Neuron (in vitro differentiated cells): ENCODE data around the gene MGST3.
"Not testable (repeated sequence)": the region's sequence is repeated elsewhere in the genome, so short reads cannot be mapped to it uniquely, and the experiment has no call there.

Experiments
- H2AFZ ChIP-seq: one replicate; pipeline ENCODE4 v1.6.1; 2013; ENCODE audit warnings: low read depth, mild to moderate bottlenecking, inconsistent platforms, low read length, moderate library complexity
- H3K27me3 ChIP-seq: one replicate; pipeline ENCODE4 v1.6.1; 2013; ENCODE audit warnings: low read length; ENCODE audit not compliant: insufficient read depth
- H3K36me3 ChIP-seq: one replicate; pipeline ENCODE4 v1.6.1; 2013; ENCODE audit warnings: low read length; ENCODE audit not compliant: insufficient read depth
- H3K4me1 ChIP-seq: one replicate; pipeline ENCODE4 v1.6.1; 2013; ENCODE audit warnings: low read length; ENCODE audit not compliant: insufficient read depth
- H3K4me3 ChIP-seq: 2 replicates; pipeline ENCODE4 v1.5.1; 2013; ENCODE audit warnings: mild to moderate bottlenecking, low read length, moderate library complexity
- H3K9me3 ChIP-seq: one replicate; pipeline ENCODE4 v1.6.1; 2013; ENCODE audit warnings: low read length

Gene MGST3

DNA sequence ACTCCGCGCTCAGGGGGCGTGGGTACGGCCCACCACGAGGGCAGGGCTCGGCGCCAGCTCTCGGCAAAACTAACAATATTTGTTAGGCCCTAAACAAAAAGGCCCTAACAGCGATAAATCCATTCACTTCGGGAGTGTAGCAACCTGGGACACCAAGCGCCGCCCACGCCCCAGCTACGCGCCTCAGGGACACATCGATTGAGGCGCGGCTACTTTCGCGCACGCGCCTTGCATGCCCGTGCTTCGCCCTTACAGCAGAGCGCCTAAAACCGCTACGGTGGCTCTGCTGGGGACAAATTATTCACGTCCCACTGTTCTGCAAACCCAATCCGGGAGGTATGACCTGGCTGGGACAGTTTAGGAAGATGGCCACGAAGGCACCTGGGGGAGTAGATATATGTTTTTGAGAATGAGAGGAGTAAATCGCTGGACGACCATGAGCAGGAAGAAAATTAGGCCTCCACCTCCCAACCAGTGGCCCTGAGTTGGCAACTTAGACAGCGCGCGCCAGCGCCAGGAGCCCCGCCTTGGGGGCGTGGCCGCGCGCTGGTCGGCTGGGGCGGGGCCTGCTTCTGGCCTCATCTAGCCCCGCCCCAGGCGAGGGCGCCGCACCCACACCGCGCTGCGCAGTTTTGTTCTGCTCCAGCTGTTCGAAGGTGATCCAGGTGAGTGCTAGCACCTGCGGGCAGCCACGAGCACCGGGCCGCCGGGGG, at the start of gene MGST3:
Gene MGST3 (plus strand): TSS at position 606 of the 713 bp plus-strand sequence. CDS start 18,614 bp downstream, outside the sequence.
- peaks cover 21% of the 10 kb centered on the region for H3K4me1 ChIP-seq
- H3K36me3 ChIP-seq: no peaks in the 10 kb centered on the region
- no peaks in the 10 kb centered on the region for H3K9me3 ChIP-seq
- no peaks in the 10 kb centered on the region for H3K27me3 ChIP-seq
- peak within 1 kb of the TSS; percentile 80 for H3K4me3 ChIP-seq
- peak within 1 kb of the TSS; percentile 95 for H2AFZ ChIP-seq

GRCh38 chr1:165581926-165582325, 49.1 kb upstream of the MGST3 start:
- no peaks in the 10 kb centered on the region for H3K27me3 ChIP-seq
- no peak overlapping the region for H2AFZ ChIP-seq

DNA sequence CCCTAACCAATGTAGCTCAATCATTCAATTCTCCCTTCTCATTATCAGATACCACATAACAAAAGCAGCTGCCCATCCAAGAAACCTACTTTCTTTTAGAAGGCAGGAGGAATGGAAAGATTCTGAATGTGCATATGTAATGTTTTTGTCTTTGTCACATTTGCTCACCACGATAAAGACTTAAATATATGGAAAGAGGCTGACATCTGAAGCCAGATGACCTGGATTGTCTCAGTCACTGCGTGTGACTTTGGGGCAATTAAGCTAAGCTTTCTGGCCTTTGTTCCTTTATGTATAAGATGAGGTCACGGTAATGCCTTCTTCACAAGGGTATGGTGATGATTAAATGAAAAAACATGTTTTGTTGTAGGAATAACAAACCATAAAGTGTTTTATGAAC, 44.6 kb upstream of the MGST3 start:
- no peak overlapping the region for H2AFZ ChIP-seq
- no peak overlapping the region for H3K4me3 ChIP-seq
- no peaks in the 10 kb centered on the region for H3K36me3 ChIP-seq
- H3K27me3 ChIP-seq: no peaks in the 10 kb centered on the region
- H3K9me3 ChIP-seq: no peaks in the 10 kb centered on the region
- H3K4me1 ChIP-seq: peaks cover 4% of the 10 kb centered on the region

More at GRCh38 chr1:165581926-165582325, 49.1 kb upstream of the MGST3 start:
- Histone ChIP-seq H3K4me3 (no peak overlapping the region), H3K36me3 (no peaks in the 10 kb centered on the region), H3K9me3 (no peaks in the 10 kb centered on the region), H3K4me1 (peaks cover 4% of the 10 kb centered on the region)

DNA sequence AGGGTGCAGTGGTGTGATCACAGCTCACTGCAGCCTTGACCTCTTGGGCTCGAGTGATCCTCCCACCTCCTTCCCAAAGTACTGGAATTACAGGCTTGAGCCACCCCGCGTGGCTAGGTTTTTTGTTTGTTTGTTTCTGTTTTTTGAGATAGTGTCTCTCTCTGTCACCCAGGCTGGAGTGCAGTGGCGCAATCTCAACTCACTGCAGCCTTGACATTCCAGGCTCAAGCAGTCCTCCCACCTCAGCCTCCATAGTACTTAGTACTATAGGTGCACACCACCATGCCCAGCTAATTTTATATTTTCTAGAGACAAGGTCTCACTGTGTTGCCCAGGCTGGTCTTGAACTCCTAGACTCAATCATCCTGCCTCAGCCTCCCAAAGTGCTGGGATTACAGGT, 39.6 kb upstream of the MGST3 start:
- not testable (repeated sequence) for H3K36me3 ChIP-seq, H3K4me1 ChIP-seq, H3K9me3 ChIP-seq, H3K27me3 ChIP-seq, H2AFZ ChIP-seq, H3K4me3 ChIP-seq

GRCh38 chr1:165592945-165593823, 37.9 kb upstream of the MGST3 start:
- Histone ChIP-seq H3K9me3 (no peaks in the 10 kb centered on the region), H3K27me3 (peaks cover 10% of the 10 kb centered on the region)

GRCh38 chr1:165595246-165595938, 35.6 kb upstream of the MGST3 start:
- no peaks in the 10 kb centered on the region for H3K9me3 ChIP-seq
- H3K4me3 ChIP-seq: no peak overlapping the region
- H3K36me3 ChIP-seq: no peaks in the 10 kb centered on the region
- peaks cover 10% of the 10 kb centered on the region for H3K27me3 ChIP-seq
- no peak overlapping the region for H2AFZ ChIP-seq
- H3K4me1 ChIP-seq: peaks cover 19% of the 10 kb centered on the region

More at GRCh38 chr1:165592945-165593823, 37.9 kb upstream of the MGST3 start:
- Histone ChIP-seq H3K36me3 (no peaks in the 10 kb centered on the region), H2AFZ (no peak overlapping the region), H3K4me3 (no peak overlapping the region), H3K4me1 (peaks cover 6% of the 10 kb centered on the region)

- H2AFZ ChIP-seq: peak overlapping the region; percentile 42
- no peaks in the 10 kb centered on the region for H3K36me3 ChIP-seq
- H3K4me3 ChIP-seq: peak overlapping the region; percentile 71
- H3K9me3 ChIP-seq: no peaks in the 10 kb centered on the region
- peaks cover 19% of the 10 kb centered on the region for H3K4me1 ChIP-seq
- peaks cover 10% of the 10 kb centered on the region for H3K27me3 ChIP-seq
Measured at GRCh38 chr1:165597883-165598675, 33.0 kb upstream of the MGST3 start.

DNA sequence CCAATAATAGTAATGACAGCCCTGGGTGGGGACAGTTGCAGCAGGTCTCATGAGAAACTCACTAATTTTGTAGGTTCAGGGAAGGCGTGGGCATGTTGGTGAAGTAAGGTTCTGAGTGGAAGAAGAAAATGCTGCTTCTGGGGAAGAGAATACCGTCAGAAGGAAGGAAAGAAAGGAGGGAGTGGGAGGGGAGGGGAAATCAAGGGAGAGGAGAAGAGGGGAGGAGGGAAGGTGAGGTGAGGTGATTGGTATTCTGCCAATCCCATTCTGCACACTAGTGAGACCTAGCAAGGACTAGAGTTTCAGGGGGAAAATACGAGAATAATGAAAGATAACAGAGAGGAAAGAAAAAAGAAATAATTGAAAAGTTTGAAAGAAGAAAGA, 32.4 kb upstream of the MGST3 start:
- no peaks in the 10 kb centered on the region for H3K9me3 ChIP-seq
- H3K36me3 ChIP-seq: no peaks in the 10 kb centered on the region
- H2AFZ ChIP-seq: peak overlapping the region; percentile 42
- H3K27me3 ChIP-seq: peaks cover 6% of the 10 kb centered on the region
- H3K4me1 ChIP-seq: peaks cover 19% of the 10 kb centered on the region
- H3K4me3 ChIP-seq: peak overlapping the region; percentile 71

- H3K4me3 ChIP-seq: no peak overlapping the region
- H3K9me3 ChIP-seq: no peaks in the 10 kb centered on the region
- H2AFZ ChIP-seq: no peak overlapping the region
- H3K36me3 ChIP-seq: no peaks in the 10 kb centered on the region
- H3K27me3 ChIP-seq: peaks cover 2% of the 10 kb centered on the region
- peaks cover 19% of the 10 kb centered on the region for H3K4me1 ChIP-seq
Measured at GRCh38 chr1:165600793-165601192, 30.2 kb upstream of the MGST3 start.

DNA sequence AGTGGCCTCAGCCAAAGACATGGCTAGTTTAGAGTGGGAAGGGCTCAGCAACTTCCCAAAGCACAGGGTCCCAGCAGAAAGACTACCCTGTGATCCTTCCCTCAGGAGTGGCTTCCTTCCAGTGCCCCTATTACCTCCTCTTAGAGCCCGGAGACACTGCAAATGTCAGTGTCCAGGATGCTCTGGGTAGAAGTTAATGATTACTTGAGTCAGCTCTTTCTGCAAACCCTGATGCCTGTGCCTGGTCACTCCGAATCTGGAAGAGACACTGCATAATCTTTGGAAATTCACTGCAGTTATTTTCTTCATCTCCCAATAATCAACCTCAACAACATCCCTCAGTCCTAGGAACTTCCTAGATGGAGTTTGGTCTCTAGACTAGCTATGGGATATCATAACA, 27.2 kb upstream of the MGST3 start:
- H3K36me3 ChIP-seq: no peaks in the 10 kb centered on the region
- H3K27me3 ChIP-seq: peaks cover 2% of the 10 kb centered on the region
- no peaks in the 10 kb centered on the region for H3K9me3 ChIP-seq
- H2AFZ ChIP-seq: no peak overlapping the region
- peaks cover 8% of the 10 kb centered on the region for H3K4me1 ChIP-seq
- H3K4me3 ChIP-seq: no peak overlapping the region

DNA sequence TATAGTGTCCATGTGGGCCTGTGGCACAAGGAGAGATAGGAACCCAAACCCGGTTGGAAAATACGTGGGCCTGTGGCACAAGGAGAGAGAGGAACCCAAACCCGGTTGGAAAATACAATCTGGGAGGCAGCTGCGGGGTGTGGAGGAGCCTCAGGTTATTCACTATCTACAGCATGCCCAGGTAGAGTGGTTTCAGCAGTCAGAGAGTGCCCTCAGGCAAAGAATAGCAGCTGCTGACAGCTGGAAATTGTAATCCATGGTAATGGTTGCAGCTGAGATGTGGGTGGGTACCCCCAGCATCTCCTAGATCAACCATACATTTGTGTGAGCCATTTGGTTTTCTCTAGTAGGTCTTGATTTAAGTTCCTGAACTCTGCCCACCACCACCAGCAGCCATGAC, 25.8 kb upstream of the MGST3 start:
- H3K9me3 ChIP-seq: no peaks in the 10 kb centered on the region
- no peak overlapping the region for H3K4me3 ChIP-seq
- no peak overlapping the region for H2AFZ ChIP-seq
- H3K4me1 ChIP-seq: no peaks in the 10 kb centered on the region
- peaks cover 2% of the 10 kb centered on the region for H3K27me3 ChIP-seq
- H3K36me3 ChIP-seq: no peaks in the 10 kb centered on the region

- not testable (repeated sequence) for H3K9me3 ChIP-seq, H3K27me3 ChIP-seq, H2AFZ ChIP-seq, H3K36me3 ChIP-seq, H3K4me1 ChIP-seq, H3K4me3 ChIP-seq
Measured at GRCh38 chr1:165606676-165607075, 24.4 kb upstream of the MGST3 start.
